Prostate gland (tissue), 2 donors: Measurements from ENCODE around the gene CRY2. TPM values are rescaled to one million over a fixed set of nuclear protein-coding genes. Genes with fewer than 3 reads are reported as not detected.
"Not testable (repeated sequence)": the region's sequence is repeated elsewhere in the genome, so short reads cannot be mapped to it uniquely, and the experiment has no call there.

Source experiments
- DNase-seq: peaks from one replicate; pipeline ENCODE4 v3.0.0-alpha.2; 2019; ENCODE audit warnings: low spot score
- H3K27ac ChIP-seq, 2 donors: fragments of 200-600 bp; sonication (generic); 2 replicates each; pipeline ENCODE4 v1.5.1; 2017 to 2019
- H3K27me3 ChIP-seq: fragments of 200-600 bp; sonication (generic); replicated peaks from 2 replicates; pipeline ENCODE4 v1.5.1; 2019; ENCODE audit not compliant: insufficient read depth
- H3K36me3 ChIP-seq, 2 donors: fragments of 200-600 bp; sonication (generic); 1 replicate in 1 of 2; 2 replicates in 1 of 2; pipeline versions ENCODE4 v1.5.1 to v1.8.1; 2017 to 2019
- H3K4me1 ChIP-seq: fragments of 200-600 bp; sonication (generic); replicated peaks from 2 replicates; pipeline ENCODE4 v1.5.1; 2019
- H3K4me3 ChIP-seq, 2 donors: fragments of 200-600 bp; sonication (generic); 2 replicates each; pipeline ENCODE4 v1.5.1; 2017 to 2019
- H3K9me3 ChIP-seq: fragments of 200-600 bp; sonication (generic); 2 replicates; pipeline ENCODE4 v1.5.1; 2017
- POLR2A ChIP-seq: fragments of 450-650 bp; IDR thresholded peaks from one replicate; pipeline ENCODE4 v1.6.1; 2016; ENCODE audit warnings: antibody characterized with exemption, mild to moderate bottlenecking
- POLR2AphosphoS5 ChIP-seq: sonication (generic); formaldehyde crosslinking; IDR thresholded peaks from one replicate; pipeline ENCODE4 v1.6.1; 2017; ENCODE audit warnings: antibody characterized with exemption
- WGBS: methylation state at CpG from one replicate; pipeline ENCODE4 v1.1.5; 2018; 5-methylcytosine and 5-hydroxymethylcytosine counted together
- intact Hi-C: fragments of 100-400 bp; cut with DNase I; formaldehyde crosslinking; loops from one replicate; pipeline ENCODE4 v1.14.2; 2022
- total RNA-seq, 2 donors: library from RNA; depleted of rRNA; stranded (reverse); fragments of >200 nt; gene quantifications; one replicate each; pipeline ENCODE4 v1.1.0, GENCODE V29; 2016
- TF ChIP-seq, protein P1 (sequence below), 4 experiments: fragments of 200-600 bp in 2 of 4; fragments of 450-650 bp in 2 of 4; sonication (generic) in 2 of 4; IDR thresholded peaks; 1 replicate in 3 of 4; 2 replicates in 1 of 4; pipeline ENCODE4 v1.5.1; 2016 to 2019; ENCODE audit warnings: antibody characterized with exemption in 4 of 4, mild to moderate bottlenecking in 2 of 4, moderate library complexity in 2 of 4

The CRY2 gene
- total RNA-seq, 2 donors from 2014 or later = 45.4 to 70.8 TPM

DNA sequence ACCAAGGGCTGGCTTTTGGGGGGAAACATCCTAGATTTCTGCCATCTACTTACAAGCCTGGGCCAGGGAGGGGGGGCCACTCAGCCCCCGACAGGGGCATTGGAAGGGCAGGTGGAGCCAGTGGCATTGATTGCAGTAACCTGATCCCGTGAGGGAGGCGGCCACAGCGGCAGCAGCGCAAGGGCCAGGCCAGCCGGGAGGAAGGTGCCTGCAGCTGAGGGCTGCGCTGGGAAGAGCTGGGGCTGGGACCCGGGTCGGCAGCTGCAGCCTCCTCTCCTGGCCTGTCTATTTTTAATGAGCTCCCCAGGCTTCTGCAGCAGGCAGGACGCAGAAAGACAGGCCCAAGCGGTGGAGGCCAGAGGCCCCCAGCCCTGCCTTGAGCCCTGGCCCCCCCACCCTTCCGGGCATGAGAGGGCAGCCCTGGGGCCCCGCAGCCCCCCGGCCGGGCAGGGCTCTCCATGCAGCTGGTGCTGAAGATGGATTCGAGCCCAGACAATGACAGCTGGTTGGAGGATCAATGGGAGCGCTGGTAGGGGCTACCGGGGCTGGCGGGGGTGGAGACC lies 49.2 kb downstream of the CRY2 start:
- DNase-seq = no peak

DNA sequence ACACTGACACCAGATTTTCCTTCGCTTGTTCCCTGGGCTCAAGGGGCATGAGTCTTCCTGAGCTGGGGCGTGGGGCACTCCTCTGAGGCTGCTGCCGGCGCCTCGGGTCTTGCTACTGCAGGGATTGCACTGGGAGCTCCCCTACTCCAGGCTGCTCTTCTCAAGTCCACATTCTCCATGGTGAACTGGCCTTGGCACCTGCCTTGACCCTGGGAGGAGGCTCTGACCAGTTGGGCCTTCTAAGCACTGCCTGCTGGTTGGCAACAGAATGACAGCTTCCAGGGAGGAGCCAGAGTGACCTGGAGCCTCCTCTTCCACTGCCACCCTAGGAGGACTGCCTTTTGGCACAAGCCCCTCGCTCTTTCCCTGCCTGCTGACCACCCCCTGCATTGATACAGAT lies 50.3 kb downstream of the CRY2 start:
- no peaks in the 10 kb centered on the region for H3K36me3 ChIP-seq
- TF ChIP-seq POLR2A (no peak), POLR2AphosphoS5 (no peak)
- TF ChIP-seq, protein P1, sequence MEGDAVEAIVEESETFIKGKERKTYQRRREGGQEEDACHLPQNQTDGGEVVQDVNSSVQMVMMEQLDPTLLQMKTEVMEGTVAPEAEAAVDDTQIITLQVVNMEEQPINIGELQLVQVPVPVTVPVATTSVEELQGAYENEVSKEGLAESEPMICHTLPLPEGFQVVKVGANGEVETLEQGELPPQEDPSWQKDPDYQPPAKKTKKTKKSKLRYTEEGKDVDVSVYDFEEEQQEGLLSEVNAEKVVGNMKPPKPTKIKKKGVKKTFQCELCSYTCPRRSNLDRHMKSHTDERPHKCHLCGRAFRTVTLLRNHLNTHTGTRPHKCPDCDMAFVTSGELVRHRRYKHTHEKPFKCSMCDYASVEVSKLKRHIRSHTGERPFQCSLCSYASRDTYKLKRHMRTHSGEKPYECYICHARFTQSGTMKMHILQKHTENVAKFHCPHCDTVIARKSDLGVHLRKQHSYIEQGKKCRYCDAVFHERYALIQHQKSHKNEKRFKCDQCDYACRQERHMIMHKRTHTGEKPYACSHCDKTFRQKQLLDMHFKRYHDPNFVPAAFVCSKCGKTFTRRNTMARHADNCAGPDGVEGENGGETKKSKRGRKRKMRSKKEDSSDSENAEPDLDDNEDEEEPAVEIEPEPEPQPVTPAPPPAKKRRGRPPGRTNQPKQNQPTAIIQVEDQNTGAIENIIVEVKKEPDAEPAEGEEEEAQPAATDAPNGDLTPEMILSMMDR (IDR thresholded peaks at IDR 0.05) = no peak
- DNase-seq = no peak
- no peak overlapping the region for H3K4me3 ChIP-seq
- no peaks in the 10 kb centered on the region for H3K9me3 ChIP-seq
- intact Hi-C loops = no loop called here
- no peaks in the 10 kb centered on the region for H3K27me3 ChIP-seq
- no peak overlapping the region for H3K27ac ChIP-seq
- 94% methylated on average over 6 of the region's 6 CpGs for WGBS
- H3K4me1 ChIP-seq = peaks cover 5% of the 10 kb centered on the region

More for the DNA sequence above, 49.2 kb downstream of the CRY2 start:
- Histone ChIP-seq H3K4me1 (peaks cover 5% of the 10 kb centered on the region), H3K27me3 (no peaks in the 10 kb centered on the region), H3K4me3 (no peak overlapping the region), H3K27ac (no peak overlapping the region), H3K36me3 (no peaks in the 10 kb centered on the region), H3K9me3 (no peaks in the 10 kb centered on the region)
- TF ChIP-seq POLR2A (no peak), POLR2AphosphoS5 (no peak)
- TF ChIP-seq, protein P1 (IDR thresholded peaks at IDR 0.05) = no peak
- WGBS = 22% methylated on average over 19 of the region's 19 CpGs
- intact Hi-C loops = no loop called here

GRCh38 chr11:45899086-45899447 lies 51.8 kb downstream of the CRY2 start:
- peak overlapping the region in 1 of 2 donors; percentile 34 for H3K27ac ChIP-seq
- 10% methylated on average over 3 of the region's 3 CpGs for WGBS
- no peak for TF ChIP-seq POLR2A
- TF ChIP-seq, protein P1 (IDR thresholded peaks at IDR 0.05) = no peak
- no peak for TF ChIP-seq POLR2AphosphoS5
- no peaks in the 10 kb centered on the region for H3K36me3 ChIP-seq
- no peaks in the 10 kb centered on the region for H3K27me3 ChIP-seq
- DNase-seq = no peak
- peaks cover 5% of the 10 kb centered on the region for H3K4me1 ChIP-seq
- peak overlapping the region in 1 of 2 donors; percentile 31 for H3K4me3 ChIP-seq
- no peaks in the 10 kb centered on the region for H3K9me3 ChIP-seq
- intact Hi-C loops = no loop called here

- H3K9me3 ChIP-seq = no peaks in the 10 kb centered on the region
- H3K27ac ChIP-seq = peak overlapping the region; percentile 34 to 72
- H3K27me3 ChIP-seq = no peaks in the 10 kb centered on the region
- H3K4me1 ChIP-seq = peaks cover 5% of the 10 kb centered on the region
- intact Hi-C loops = no loop called here
- TF ChIP-seq POLR2A (no peak), POLR2AphosphoS5 (peak; percentile 12)
- TF ChIP-seq, protein P1 (IDR thresholded peaks at IDR 0.05) = no peak
- WGBS = 0% methylated on average over 25 of the region's 62 CpGs
- peak overlapping the region; percentile 31 to 49 for H3K4me3 ChIP-seq
- DNase-seq = peak; percentile 61
- no peaks in the 10 kb centered on the region for H3K36me3 ChIP-seq
Measured at GRCh38 chr11:45899448-45900174, 52.3 kb downstream of the CRY2 start.

DNA sequence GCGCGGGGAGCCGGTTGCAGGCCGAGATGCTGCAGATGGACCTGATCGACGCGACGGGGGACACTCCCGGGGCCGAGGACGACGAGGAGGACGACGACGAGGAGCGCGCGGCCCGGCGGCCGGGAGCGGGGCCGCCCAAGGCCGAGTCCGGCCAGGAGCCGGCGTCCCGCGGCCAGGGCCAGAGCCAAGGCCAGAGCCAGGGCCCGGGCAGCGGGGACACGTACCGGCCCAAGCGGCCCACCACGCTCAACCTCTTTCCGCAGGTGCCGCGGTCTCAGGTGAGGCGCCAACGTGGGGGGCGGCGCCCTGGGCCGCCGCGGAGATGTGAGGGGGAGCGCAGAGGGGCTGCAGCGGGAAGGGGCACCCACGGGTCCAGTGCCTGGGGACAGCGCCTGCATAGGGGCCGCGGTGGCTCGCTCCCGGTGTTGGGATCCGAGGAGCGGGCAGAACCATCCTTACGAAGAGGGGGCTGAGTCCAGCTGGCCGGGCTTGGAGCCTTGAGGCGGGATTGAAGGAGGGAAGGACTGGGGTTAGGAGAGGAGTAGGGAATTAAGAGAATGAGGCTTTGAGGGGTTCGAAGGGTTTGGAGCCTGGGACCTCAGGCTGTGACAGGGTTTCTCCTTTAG lies 53.0 kb downstream of the CRY2 start:
- Histone ChIP-seq H3K27ac (peak overlapping the region; percentile 19 to 72), H3K4me3 (peak overlapping the region; percentile 31 to 49)
- H3K4me1 ChIP-seq, H3K36me3 ChIP-seq, DNase-seq, H3K27me3 ChIP-seq, intact Hi-C loops, H3K9me3 ChIP-seq: not testable (repeated sequence)
- WGBS = 3% methylated on average over 31 of the region's 59 CpGs
